ENCODE data around the gene NCBP3.

Gene NCBP3

GRCh38 chr17:3889325-3890012 lies 43.4 kb upstream of the NCBP3 start:
- peaks cover 57% of the 10 kb centered on the region for H3K4me1 ChIP-seq (ENCODE audit: control insufficient read depth, insufficient read depth, low read length)
- no peak overlapping the region for H3K4me3 ChIP-seq (ENCODE audit: low read depth, low read length)
- H3K9ac ChIP-seq (ENCODE audit: low read length) = no peak overlapping the region
- no peaks in the 10 kb centered on the region for H3K9me3 ChIP-seq (ENCODE audit: control insufficient read depth, insufficient read depth, low read depth, low read length)
- peaks cover 20% of the 10 kb centered on the region for H3K27me3 ChIP-seq (ENCODE audit: control insufficient read depth, insufficient read depth, low read length)
- no peak overlapping the region for H3K27ac ChIP-seq (ENCODE audit: low read depth, low read length)
- peaks cover 3% of the 10 kb centered on the region; the same call in 1 of the 2 replicates for H3K36me3 ChIP-seq (ENCODE audit: control insufficient read depth, insufficient read depth, low read length)

GRCh38 chr17:3888343-3889171 lies 42.5 kb upstream of the NCBP3 start:
- no peak overlapping the region for H3K4me3 ChIP-seq (ENCODE audit: low read depth, low read length)
- H3K9ac ChIP-seq (ENCODE audit: low read length) = peak overlapping the region; percentile 1
- peaks cover 52% of the 10 kb centered on the region for H3K4me1 ChIP-seq (ENCODE audit: control insufficient read depth, insufficient read depth, low read length)
- no peaks in the 10 kb centered on the region for H3K9me3 ChIP-seq (ENCODE audit: control insufficient read depth, insufficient read depth, low read depth, low read length)
- H3K27me3 ChIP-seq (ENCODE audit: control insufficient read depth, insufficient read depth, low read length) = peaks cover 15% of the 10 kb centered on the region
- H3K36me3 ChIP-seq (ENCODE audit: control insufficient read depth, insufficient read depth, low read length) = peaks cover 3% of the 10 kb centered on the region; the same call in 1 of the 2 replicates
- H3K27ac ChIP-seq (ENCODE audit: low read depth, low read length) = no peak overlapping the region

- Histone ChIP-seq H3K9me3 (ENCODE audit: control insufficient read depth, insufficient read depth, low read depth, low read length) (no peaks in the 10 kb centered on the region), H3K27me3 (ENCODE audit: control insufficient read depth, insufficient read depth, low read length) (peaks cover 15% of the 10 kb centered on the region), H3K4me1 (ENCODE audit: control insufficient read depth, insufficient read depth, low read length) (peaks cover 49% of the 10 kb centered on the region), H3K9ac (ENCODE audit: low read length) (no peak overlapping the region), H3K4me3 (ENCODE audit: low read depth, low read length) (no peak overlapping the region), H3K27ac (ENCODE audit: low read depth, low read length) (no peak overlapping the region), H3K36me3 (ENCODE audit: control insufficient read depth, insufficient read depth, low read length) (peaks cover 3% of the 10 kb centered on the region; the same call in 1 of the 2 replicates)
Observed at GRCh38 chr17:3887804-3888203, 41.8 kb upstream of the NCBP3 start.

GRCh38 chr17:3887394-3887793 lies 41.3 kb upstream of the NCBP3 start:
- Histone ChIP-seq H3K27ac (ENCODE audit: low read depth, low read length) (no peak overlapping the region), H3K36me3 (ENCODE audit: control insufficient read depth, insufficient read depth, low read length) (peaks cover 3% of the 10 kb centered on the region; the same call in 1 of the 2 replicates), H3K9me3 (ENCODE audit: control insufficient read depth, insufficient read depth, low read depth, low read length) (no peaks in the 10 kb centered on the region), H3K4me3 (ENCODE audit: low read depth, low read length) (no peak overlapping the region), H3K9ac (ENCODE audit: low read length) (no peak overlapping the region), H3K4me1 (ENCODE audit: control insufficient read depth, insufficient read depth, low read length) (peaks cover 49% of the 10 kb centered on the region), H3K27me3 (ENCODE audit: control insufficient read depth, insufficient read depth, low read length) (peaks cover 15% of the 10 kb centered on the region)

GRCh38 chr17:3886776-3887175 lies 40.7 kb upstream of the NCBP3 start:
- H3K4me3 ChIP-seq (ENCODE audit: low read depth, low read length) = no peak overlapping the region
- H3K27me3 ChIP-seq (ENCODE audit: control insufficient read depth, insufficient read depth, low read length) = peaks cover 10% of the 10 kb centered on the region; the same call in 1 of the 2 replicates
- no peaks in the 10 kb centered on the region for H3K9me3 ChIP-seq (ENCODE audit: control insufficient read depth, insufficient read depth, low read depth, low read length)
- peaks cover 45% of the 10 kb centered on the region for H3K4me1 ChIP-seq (ENCODE audit: control insufficient read depth, insufficient read depth, low read length)
- no peak overlapping the region for H3K27ac ChIP-seq (ENCODE audit: low read depth, low read length)
- H3K9ac ChIP-seq (ENCODE audit: low read length) = no peak overlapping the region
- peaks cover 6% of the 10 kb centered on the region; the same call in 1 of the 2 replicates for H3K36me3 ChIP-seq (ENCODE audit: control insufficient read depth, insufficient read depth, low read length)

- Histone ChIP-seq H3K4me1 (ENCODE audit: control insufficient read depth, insufficient read depth, low read length) (peaks cover 38% of the 10 kb centered on the region), H3K36me3 (ENCODE audit: control insufficient read depth, insufficient read depth, low read length) (peaks cover 6% of the 10 kb centered on the region; the same call in 1 of the 2 replicates), H3K4me3 (ENCODE audit: low read depth, low read length) (no peak overlapping the region), H3K27ac (ENCODE audit: low read depth, low read length) (no peak overlapping the region), H3K27me3 (ENCODE audit: control insufficient read depth, insufficient read depth, low read length) (peaks cover 2% of the 10 kb centered on the region; the same call in 1 of the 2 replicates), H3K9me3 (ENCODE audit: control insufficient read depth, insufficient read depth, low read depth, low read length) (no peaks in the 10 kb centered on the region), H3K9ac (ENCODE audit: low read length) (no peak overlapping the region)
Observed at GRCh38 chr17:3885970-3886369, 39.9 kb upstream of the NCBP3 start.

GRCh38 chr17:3885271-3885670 lies 39.2 kb upstream of the NCBP3 start:
- Histone ChIP-seq H3K27ac (ENCODE audit: low read depth, low read length) (no peak overlapping the region), H3K4me3 (ENCODE audit: low read depth, low read length) (no peak overlapping the region), H3K36me3 (ENCODE audit: control insufficient read depth, insufficient read depth, low read length) (peaks cover 6% of the 10 kb centered on the region; the same call in 1 of the 2 replicates), H3K27me3 (ENCODE audit: control insufficient read depth, insufficient read depth, low read length) (no peaks in the 10 kb centered on the region; the same call in 1 of the 2 replicates), H3K9ac (ENCODE audit: low read length) (no peak overlapping the region), H3K4me1 (ENCODE audit: control insufficient read depth, insufficient read depth, low read length) (peaks cover 31% of the 10 kb centered on the region), H3K9me3 (ENCODE audit: control insufficient read depth, insufficient read depth, low read depth, low read length) (no peaks in the 10 kb centered on the region)

- Histone ChIP-seq H3K4me1 (ENCODE audit: control insufficient read depth, insufficient read depth, low read length) (peaks cover 30% of the 10 kb centered on the region), H3K27ac (ENCODE audit: low read depth, low read length) (no peak overlapping the region), H3K27me3 (ENCODE audit: control insufficient read depth, insufficient read depth, low read length) (no peaks in the 10 kb centered on the region), H3K9me3 (ENCODE audit: control insufficient read depth, insufficient read depth, low read depth, low read length) (no peaks in the 10 kb centered on the region), H3K4me3 (ENCODE audit: low read depth, low read length) (no peak overlapping the region), H3K9ac (ENCODE audit: low read length) (no peak overlapping the region), H3K36me3 (ENCODE audit: control insufficient read depth, insufficient read depth, low read length) (peaks cover 6% of the 10 kb centered on the region; the same call in 1 of the 2 replicates)
Observed at GRCh38 chr17:3884188-3884587, 38.1 kb upstream of the NCBP3 start.

- H3K27ac ChIP-seq (ENCODE audit: low read depth, low read length) = no peak overlapping the region
- peaks cover 6% of the 10 kb centered on the region; the same call in 1 of the 2 replicates for H3K36me3 ChIP-seq (ENCODE audit: control insufficient read depth, insufficient read depth, low read length)
Observed at GRCh38 chr17:3882276-3882675, 36.2 kb upstream of the NCBP3 start.

GRCh38 chr17:3880983-3881382 lies 34.9 kb upstream of the NCBP3 start:
- Histone ChIP-seq H3K27ac (ENCODE audit: low read depth, low read length) (no peak overlapping the region), H3K9ac (ENCODE audit: low read length) (no peak overlapping the region), H3K4me3 (ENCODE audit: low read depth, low read length) (no peak overlapping the region), H3K9me3 (ENCODE audit: control insufficient read depth, insufficient read depth, low read depth, low read length) (no peaks in the 10 kb centered on the region), H3K4me1 (ENCODE audit: control insufficient read depth, insufficient read depth, low read length) (peaks cover 9% of the 10 kb centered on the region; the same call in 1 of the 2 replicates), H3K36me3 (ENCODE audit: control insufficient read depth, insufficient read depth, low read length) (peaks cover 11% of the 10 kb centered on the region; the same call in 1 of the 2 replicates), H3K27me3 (ENCODE audit: control insufficient read depth, insufficient read depth, low read length) (no peaks in the 10 kb centered on the region)

More at GRCh38 chr17:3882276-3882675, 36.2 kb upstream of the NCBP3 start:
- peaks cover 12% of the 10 kb centered on the region; the same call in 1 of the 2 replicates for H3K4me1 ChIP-seq (ENCODE audit: control insufficient read depth, insufficient read depth, low read length)
- H3K27me3 ChIP-seq (ENCODE audit: control insufficient read depth, insufficient read depth, low read length) = no peaks in the 10 kb centered on the region
- H3K4me3 ChIP-seq (ENCODE audit: low read depth, low read length) = no peak overlapping the region
- no peak overlapping the region for H3K9ac ChIP-seq (ENCODE audit: low read length)
- H3K9me3 ChIP-seq (ENCODE audit: control insufficient read depth, insufficient read depth, low read depth, low read length) = no peaks in the 10 kb centered on the region

Data from HUES6 (cell line).